RPMI7951 (cell line): ENCODE data around the gene PPP1R9A. TPM values are rescaled to one million over a fixed set of nuclear protein-coding genes. Genes with fewer than 3 reads are reported as not detected.
A peak's percentile ranks its signal among the peaks of the same experiment; 100 is the strongest.

Experiments used
- DNase-seq: peaks from one replicate; pipeline ENCODE4 v3.0.0-alpha.2; 2012; ENCODE audit warnings: low read depth
- total RNA-seq: library from RNA; depleted of rRNA; stranded (reverse); fragments of >200 nt; shearing (Covaris generic); gene quantifications from 2 replicates; pipeline ENCODE4 v1.2.3, GENCODE V29; 2014

The PPP1R9A gene
- total RNA-seq, 1 experiment from 2014 or later = 0.12 TPM

DNA sequence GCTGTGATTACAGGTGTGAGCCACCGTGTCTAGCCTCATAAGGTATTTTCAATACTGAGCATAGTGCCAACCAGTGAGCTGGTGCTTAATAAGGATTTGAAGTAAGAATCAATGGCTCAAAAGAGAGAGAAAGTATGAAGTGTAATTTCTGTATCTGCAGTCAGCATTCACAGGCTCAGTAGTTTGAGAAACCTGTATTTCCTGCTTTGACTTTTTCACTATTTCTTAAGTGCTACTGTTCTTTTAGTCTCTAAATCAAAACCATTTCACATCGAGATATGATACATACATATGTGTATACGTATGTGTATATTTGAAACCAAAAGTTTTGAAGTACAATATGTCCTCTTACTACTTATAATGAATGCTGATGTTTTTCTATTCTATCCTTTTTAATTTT, 189.9 kb downstream of the PPP1R9A start:
- DNase-seq = no peak

DNA sequence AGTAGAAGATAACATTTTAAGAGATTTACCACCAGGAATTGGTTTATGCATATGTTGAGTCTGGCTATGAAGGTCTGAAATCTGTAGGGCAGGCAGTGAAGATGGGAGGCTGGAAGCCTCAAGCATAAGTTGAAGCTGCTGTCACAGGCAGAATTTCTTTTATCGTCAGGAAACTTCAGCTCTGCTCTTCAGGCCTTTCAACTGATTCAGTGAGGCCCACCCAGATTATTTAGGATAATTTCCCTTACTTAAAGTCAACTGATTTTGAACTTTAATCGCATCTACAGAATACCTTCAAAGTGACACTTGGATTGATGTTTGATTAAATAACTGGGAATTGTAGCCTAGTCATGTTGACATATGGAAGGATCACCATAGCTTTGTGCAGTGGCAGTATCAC, 190.5 kb downstream of the PPP1R9A start:
- DNase-seq = no peak

DNA sequence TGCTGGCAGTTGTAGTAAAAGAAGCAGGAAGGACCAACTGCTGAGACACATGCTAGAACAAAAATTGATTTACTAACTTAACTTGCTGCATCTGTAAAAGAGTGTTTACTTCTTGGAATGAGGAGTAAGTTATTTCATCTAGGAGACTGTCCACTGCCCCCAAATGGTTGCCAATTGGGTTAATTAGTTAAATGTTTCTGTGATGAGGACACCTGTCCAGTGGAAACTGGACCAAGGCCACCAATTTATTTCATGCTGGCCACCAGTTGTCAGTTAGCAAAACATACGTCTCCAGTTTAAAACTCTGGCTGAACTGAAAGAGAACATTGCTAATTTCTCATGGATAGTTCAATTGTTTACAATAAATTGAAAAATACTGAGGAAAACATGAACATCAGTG, 191.7 kb downstream of the PPP1R9A start:
- no peak for DNase-seq

DNA sequence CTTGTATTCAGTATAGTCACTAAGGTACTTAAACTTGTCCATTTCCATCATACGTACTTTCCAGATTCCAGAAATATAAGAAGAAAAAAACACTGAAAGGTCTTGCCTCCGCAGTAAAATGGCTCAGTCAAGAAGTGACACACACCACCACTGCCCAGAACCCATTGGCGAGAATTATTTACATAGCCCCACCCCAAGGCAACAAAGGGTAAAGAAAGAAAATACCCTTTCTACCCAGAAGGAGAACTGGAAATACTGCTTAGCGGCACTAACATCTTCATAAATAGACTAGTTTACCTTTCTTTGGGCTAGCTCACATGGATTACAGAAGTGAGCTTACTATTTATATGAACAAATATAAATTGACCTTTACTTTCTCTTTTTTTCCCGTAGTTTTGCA, 194.0 kb downstream of the PPP1R9A start:
- DNase-seq = no peak

DNA sequence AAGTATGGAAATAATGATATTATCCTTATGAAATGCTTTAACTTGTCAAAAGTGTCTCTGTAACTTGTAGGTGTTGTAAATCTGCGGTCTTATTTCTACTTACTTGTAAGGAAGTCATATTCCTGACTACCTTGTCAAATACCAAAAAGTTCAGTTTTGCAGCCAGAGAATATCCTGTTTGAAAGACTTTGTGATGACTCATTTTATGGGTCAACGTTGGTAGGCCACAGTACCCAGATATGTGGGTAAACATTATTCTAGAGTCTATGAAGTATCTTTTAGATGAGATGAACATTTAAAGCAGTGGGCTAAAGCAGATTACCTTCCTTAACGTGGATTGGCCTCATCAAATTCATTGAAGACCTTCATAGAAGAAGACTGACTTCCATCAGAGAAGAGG, 195.3 kb downstream of the PPP1R9A start:
- peak; percentile 3 for DNase-seq

DNA sequence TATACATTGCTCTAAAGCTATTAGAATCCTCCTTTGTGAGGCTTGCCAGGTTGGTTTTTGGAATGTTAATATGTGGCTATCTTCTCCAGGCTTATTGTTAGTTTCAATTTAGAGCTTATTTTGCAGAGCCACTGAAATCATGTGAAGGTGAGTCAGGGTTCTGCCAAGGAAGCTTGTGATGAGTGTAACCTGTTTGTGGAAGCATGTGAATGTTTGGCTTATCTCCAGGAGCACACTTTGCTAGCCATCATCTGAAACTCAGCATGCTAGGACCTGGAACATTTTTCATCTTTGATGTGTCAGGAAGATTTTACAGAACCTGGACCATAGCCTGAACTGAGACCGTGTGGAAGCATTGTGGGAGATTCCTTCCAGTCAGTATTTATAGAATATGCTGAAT, 197.3 kb downstream of the PPP1R9A start:
- DNase-seq = no peak

DNA sequence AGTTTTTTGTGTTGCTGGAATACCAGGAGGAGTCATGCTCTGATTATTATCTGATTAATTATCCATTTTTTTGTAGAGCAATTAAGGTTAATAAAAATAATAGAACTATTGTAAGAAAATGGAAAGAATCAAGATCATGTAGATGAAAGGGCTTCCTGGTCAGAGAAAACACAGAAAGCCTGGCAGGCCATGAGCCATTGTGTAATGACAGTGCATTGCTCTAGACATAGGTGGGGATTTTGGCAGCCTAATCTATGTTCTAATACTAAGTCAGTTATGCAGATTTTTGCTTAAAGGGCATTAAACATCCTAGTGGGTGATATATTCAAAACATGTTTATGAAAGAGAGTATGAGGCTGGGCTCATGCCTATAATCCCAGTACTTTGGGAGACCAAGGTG, 198.2 kb downstream of the PPP1R9A start:
- no peak for DNase-seq

DNA sequence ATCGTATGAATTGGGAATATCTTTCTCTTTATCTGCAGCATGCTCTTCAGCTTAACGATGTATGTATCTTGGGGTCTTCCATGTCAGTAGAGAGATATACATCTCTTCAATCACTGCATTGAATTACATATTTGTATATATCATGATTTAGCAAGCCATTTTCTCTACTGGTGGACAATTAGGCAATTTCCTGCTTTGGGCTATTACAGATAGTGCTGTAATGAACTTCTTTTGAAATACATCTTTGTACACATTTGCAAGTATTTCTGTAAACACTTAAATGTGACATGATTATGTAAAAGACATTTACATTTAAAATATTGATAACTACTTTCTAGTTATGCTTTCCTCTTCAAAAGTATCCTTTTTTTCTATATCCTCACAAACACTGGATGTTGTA, 199.0 kb downstream of the PPP1R9A start:
- DNase-seq = no peak

DNA sequence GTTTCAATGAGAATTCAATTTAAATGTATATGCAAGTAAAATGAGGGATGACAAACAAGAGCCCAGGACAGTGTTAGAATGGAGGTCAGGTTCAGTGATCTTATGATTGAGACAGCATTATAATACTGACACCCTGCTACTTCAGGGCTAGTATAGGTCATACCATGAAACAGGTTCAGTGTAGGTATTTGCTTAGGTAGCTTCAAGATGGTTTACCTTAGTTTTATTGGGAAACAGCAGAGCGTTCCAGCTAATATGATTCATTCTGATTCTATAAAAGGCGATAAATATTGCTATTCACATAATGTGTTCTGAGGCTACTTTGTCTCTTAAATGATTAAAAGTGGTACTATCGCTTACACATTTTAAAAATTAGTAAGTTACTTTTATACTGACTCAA, 203.3 kb downstream of the PPP1R9A start:
- no peak for DNase-seq

DNA sequence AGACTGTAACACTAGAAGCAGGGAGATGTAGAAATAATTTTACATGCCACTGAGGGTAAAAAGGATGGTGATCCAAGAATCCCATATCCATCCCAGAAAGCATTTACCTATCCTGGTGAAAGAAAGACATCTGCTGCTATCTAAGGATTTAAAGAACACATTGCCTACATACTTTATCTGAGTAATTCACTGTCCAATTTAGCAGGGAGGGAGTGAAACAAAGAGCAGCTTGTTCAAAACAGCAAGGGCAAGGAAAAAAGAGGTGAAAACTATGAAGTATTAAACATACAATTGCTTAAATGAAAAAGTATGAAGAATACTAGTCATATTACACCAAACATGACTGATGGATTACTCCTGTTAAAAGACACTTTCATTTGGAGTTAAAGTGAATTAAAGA, 206.2 kb downstream of the PPP1R9A start:
- DNase-seq = peak; percentile 3

DNA sequence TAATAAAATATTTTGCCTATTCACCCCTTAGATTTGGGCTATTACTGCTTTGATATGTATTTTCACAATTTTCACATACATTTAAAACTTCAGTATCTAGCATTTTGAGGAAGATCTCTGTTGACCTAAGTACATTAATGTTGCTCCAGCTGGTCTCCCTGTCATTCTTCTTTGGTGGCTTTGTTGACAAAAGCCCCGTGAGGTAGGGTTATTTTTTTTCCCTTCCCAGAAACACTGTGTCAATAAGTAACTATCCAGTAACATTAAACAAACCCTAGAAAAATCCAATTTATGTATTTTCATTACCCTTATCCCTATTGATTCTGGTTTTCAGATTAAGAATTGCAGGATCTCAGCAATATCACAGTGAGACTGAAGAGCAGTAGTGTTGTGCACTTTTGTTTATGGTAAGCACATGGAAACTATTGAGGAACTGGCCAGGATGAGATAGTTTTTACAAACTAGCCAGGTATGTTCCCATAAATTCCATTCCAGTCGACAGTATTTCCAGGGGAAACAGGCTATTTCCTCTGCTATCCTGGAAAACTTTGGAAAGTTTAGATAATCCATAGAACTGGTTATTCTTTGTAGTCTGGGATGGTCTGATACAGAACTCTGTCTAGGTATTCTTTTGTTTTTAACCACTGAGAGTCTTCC, 218.8 kb downstream of the PPP1R9A start:
- no peak for DNase-seq

DNA sequence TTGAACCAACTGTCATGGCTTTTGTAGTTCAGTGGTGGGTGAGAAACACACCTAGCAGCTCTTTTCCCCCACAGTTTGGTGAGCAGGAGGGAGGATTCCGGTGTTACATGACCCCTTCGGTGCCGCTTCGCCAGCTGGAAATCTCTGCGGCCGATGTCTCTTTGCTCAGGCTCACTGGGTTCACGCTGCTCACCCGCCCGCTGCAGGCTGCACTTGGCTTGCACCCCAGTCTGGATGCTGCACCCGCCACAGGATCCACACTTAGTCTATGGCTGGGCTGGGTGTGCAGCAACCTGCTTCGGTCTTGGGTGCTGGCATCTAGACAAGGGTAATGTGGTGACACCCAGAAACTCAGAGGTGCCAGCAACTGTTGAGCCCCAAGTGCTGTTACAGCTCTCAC, 225.1 kb downstream of the PPP1R9A start:
- DNase-seq = no peak

DNA sequence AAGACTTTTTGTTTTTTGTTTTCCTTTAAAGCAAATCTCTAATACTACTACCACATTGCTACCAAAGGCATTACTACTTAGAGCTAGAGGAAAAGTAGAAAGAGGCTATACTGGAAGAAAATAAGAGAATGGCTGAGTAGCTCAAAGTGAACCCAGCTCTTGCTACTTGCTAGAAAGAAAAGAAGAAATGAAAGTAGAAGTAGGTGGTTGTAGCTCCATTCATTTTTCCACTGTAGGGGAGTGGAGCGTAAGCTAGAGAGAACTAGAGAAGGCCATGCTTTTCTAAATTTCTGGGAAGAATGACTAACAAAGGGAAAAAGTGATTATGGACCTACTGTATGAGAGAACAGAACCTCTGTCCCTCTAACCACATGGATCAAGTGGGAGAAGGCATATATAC, 232.5 kb downstream of the PPP1R9A start:
- no peak for DNase-seq

DNA sequence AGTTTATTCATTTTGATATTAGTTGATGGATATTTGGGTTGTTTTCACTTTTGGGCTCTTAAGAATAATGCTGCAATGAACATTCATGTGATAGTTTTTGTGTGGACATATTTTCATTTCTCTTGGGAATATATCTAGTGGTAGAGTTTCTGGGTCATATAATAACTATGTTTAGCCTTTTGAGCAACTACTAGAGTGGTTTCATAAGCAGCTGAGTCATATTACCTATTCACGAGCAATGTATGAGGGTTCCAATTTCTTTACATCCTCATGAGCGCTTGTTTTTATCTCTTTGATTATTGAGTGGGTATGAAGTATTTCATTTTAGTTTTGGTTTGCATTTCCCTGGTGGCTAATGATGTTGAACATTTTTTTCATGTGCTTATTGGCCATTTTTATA, 234.4 kb downstream of the PPP1R9A start:
- no peak for DNase-seq

DNA sequence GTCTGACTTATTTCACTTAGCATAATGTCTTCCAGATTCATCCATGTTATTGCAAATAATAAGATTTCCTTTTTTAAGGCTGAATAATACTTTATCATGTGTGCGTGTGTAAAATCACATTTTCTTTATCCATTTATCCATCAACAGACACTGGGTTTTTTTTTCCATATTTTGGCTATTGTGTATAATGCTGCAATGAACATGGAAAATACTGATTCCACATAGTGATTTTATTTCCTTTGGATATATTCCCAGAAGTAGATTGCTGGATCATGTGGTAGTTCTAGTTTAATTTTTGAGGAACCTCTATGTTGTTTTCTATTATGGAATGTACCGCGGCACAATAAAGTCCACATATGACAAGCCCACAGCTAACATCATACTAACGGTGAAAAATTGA, 236.9 kb downstream of the PPP1R9A start:
- no peak for DNase-seq

DNA sequence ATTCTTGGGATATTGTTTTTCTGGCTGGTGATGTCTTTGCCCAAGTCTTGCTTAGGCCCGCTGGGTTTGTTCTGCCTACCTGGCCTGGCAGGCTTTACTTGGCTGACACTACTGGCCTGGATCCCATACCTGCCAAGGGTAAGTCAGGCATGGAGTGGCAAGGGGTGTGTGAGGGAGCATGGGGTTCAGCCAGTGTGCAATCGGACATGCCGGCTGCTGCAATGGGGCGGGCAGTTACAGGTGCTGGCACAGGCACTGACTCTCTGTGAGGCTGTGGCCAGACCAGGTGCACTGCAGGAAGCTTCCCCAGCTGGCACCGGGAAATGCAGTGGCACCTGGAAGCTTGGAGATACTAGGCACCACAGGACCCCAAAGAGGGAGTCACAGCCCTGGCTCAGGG, 248.6 kb downstream of the PPP1R9A start:
- no peak for DNase-seq

DNA sequence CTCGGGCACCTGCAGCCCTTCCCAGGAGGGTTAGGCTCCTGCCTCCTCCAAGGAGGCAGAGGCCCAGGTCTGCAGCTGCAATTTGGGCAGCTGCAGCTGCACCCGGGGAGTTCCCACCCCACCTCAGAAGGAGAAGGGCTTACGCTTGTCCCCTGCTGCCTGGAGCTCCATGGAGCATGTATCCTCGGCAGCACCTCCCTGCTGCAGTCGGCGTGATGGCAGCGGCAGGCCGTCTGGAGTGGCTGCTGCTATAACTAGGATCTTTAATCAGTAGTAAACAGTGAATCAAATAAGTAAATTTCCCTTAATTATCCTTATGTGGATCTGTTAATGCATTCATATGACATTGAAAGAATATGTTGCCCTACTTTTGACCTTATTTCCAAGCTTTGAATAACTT, 250.0 kb downstream of the PPP1R9A start:
- DNase-seq = no peak

DNA sequence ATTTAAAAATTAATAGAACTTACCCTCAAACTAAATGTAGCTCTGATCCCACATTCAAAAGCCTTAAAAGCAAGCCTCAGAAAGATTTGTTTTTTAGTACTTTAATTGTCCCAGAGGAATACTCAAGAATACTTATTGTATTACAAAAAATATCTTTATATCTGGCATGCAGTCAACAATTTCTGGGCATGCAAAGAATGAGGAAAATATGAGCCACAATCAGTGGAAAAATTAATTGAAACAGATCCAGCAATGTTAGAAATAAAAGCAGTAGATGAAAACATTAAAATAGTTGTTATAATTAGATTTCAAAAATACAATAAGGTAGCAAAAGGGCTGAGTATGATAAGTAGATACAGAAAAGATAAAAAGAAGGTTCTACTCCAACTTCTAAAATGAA, 262.3 kb downstream of the PPP1R9A start:
- no peak for DNase-seq

DNA sequence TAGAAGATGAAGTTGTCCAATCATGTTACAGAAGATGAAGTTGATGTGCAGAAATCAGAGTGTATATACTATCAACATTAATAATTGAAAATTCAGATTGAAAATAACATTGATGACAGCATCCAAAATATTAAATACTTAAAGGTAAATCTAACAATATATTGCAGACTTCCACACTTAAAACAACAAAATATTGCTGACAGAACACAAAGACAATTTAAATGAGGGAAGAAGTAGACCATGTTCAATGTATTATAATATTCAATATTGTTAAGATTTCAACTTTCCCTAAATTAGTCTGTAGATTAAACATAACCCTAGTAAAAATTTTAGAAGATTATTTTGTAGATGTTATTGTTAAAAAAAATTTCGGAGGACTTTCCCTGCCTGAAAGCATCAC, 265.0 kb downstream of the PPP1R9A start:
- no peak for DNase-seq

DNA sequence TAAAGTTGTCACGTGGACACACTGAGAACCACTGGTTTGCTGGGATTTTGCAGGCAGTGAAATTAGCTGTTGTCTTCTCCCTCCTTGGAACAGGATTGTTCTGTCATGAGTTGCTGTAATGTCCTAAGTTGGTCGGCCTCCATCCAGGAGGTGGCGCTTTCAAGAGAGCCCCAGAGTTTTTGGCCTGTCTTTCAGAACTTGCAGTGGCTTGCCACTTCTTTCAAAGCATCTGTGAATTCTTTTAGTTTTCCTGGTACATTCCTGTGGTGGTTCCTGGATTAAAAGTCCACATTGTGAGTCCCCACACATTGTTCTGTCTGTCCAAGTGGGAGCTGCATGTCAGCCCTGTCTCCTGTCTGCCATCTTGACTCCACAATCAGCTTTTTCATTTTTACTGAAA, 283.1 kb downstream of the PPP1R9A start:
- DNase-seq = peak; percentile 39

DNA sequence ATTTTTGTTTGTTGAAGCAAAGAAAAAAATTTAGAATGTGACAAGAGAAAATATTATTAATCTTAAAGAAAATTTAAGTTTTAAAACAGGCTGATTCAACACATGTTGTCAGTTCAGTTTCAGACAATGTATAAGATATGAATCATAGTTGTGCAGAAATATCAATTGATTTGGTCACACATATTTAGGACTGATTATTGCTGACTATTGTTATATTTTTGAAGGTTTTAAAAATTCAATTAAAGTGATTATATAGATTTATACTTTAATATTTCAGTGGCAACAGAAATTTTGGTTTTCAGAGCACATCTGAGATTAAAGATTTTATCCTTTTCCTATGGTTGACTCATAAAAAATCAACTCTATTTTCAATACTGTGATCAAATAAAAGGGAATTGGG, 284.4 kb downstream of the PPP1R9A start:
- no peak for DNase-seq

DNA sequence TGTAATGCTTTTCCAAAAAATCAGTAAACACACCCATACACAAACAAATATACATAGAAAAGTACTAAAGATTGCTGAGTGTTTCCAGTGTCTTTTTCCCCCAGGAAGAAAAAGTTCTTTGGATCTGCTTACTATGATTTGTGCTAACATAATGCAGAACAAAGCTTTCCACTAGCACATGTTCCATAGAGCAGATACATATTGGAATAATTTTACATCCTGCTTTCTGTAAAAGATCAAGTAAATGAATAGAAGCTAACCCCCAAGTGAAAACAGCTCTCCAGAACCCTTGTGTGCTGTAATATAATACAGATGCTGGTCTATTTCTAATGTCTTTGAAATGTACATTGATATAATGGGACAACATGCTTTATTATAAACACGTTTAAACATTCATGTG, 291.5 kb downstream of the PPP1R9A start:
- no peak for DNase-seq

DNA sequence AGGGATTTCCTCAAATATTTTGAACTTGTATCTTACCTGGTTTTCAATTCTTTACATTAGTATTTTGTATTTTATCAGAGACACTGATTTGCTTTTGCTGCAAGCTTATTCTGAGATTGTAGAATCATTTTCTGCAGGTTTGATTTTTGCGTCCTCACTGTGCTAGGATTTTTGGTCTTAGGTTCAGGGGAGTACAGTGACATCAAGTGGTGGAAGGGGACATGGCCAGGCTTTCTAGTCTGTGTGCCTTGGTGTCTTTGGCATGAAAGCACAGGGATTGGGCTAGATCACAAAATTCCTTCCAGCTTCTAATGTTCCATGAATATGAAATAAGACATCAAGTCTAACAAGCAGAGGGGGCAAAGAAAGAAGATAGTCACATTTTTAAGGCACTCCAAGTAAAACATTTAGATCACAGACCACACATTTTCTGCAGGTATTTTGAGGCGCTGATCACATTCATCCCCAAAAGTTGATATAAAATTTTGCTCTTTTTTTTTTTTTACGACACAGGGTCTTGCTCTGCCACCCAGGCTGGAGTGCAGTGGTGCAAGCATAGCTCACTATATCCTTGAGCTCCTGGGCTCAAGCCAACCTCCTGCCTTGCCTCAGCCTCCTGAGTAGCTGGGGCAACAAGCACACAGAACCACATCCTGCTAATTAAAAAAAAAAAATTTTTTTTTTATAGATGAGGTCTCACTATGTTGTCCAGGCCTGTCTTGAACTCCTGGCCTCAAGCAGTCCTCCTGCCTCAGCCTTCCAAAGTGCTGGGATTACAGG, 292.6 kb downstream of the PPP1R9A start:
- DNase-seq = peak; percentile 49

DNA sequence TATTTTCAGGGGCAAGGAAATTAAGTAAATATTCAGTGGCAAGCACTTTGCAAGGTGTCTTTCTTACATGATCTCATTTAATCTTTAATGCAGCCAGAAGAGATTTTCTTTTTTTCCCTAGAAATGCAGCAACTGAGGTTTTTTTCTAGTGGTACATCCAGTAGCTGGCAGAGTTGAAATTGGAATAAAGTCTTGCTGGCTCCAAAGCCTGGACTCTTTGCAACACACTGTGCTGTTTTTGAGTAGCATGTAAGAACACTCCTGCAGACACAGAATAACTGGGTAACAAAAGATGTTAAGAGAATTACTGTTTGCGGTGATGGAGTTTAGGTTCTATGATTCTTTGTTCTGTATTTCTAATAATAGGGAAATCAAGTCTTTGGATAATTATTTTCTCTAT, 293.3 kb downstream of the PPP1R9A start:
- DNase-seq = no peak
